GM19351 (cell line): Measurements from ENCODE around the gene ZNF765.
"Not testable (repeated sequence)": the region's sequence is repeated elsewhere in the genome, so short reads cannot be mapped to it uniquely, and the experiment has no call there.

Experiments used
- ATAC-seq: cut with Tn5 transposase; IDR thresholded peaks from one replicate; pipeline ENCODE4 v1.9.1; 2021; ENCODE audit warnings: mild to moderate bottlenecking, moderate library complexity; ENCODE audit not compliant: unreplicated experiment

The ZNF765 gene

DNA sequence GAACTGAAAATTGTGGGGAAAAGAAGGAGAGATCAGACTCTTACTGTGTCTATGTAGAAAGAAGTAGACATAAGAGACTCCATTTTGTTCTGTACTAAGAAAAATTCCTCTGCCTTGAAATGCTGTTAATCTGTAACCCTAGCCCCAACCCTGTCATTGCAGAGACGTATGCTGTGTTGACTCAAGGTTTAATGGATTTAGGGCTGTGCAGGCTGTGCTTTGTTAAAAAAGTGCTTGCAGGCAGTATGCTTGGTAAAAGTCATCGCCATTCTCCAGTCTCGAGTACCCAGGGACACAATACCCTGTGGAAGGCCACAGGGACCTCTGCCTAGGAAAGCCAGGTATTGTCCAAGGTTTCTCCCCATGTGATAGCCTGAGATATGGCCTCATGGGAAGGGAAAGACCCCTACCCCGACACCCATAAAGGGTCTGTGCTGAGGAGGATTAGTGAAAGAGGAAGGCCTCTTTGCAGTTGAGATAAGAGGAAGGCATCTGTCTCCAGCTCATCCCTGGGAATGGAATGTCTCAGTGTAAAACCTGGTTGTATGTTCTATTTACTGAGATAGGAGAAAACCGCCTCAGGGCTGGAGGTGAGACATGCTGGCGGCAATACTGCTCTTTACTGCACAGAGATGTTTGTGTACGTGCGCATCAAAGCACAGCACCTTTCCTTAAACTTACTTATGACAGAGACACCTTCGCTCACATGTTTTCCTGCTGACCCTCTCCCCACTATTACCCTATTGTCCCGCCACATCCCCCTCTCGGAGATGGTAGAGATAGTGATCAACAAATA is 25.8 kb downstream of the ZNF765 start:
- ATAC-seq = not testable (repeated sequence)

DNA sequence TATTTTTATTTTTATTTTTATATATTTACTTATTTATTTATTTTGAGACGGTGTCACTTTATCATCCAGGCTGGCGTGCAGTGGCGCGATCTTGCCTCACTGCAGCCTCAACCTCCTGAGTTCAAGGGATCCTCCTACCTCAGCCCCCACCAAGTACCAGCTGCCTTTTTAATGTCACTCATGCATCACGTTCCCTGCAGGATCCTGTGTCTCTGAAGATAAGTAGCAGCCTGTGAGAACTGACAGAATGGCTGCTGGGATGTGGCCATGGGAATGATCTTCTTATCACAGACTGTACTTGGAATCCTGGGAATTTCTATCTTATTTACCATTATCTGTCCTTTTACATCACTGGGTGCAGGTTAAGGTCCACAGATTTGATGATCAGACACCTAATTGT is 27.6 kb downstream of the ZNF765 start:
- ATAC-seq = no peak

GRCh38 chr19:53423074-53423473 is 28.1 kb downstream of the ZNF765 start:
- ATAC-seq = not testable (repeated sequence)

- not testable (repeated sequence) for ATAC-seq
Measured at GRCh38 chr19:53423680-53424079, 28.7 kb downstream of the ZNF765 start.

DNA sequence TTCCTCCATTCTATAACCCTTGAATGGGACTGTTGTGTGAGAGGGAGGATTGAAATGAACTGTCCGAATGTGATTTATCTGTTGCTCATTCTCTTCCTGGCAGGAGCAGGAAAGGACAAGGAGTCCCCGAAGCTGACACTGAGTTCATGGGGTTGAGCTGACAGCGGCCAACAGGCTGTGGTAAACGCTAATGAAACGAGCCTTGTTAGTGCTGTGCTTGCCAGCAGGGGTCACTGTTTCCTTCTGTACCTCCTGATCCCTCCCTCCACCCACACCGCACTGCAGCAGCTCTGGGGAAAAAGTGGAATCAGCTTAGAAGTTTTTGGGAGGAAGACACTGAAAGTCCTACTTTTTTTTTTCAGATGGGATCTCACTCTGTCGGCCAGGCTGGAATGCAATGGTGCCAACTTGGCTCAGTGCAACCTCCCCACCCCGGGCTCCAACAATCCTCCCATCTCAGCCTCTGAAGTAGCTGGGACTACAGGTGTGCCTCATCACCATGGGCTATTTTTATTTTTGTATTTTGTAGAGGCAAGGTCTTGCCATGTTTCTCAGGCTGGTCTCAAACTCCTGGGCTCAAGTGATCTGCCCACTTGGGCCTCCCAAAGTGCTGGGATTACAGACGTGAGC is 30.1 kb downstream of the ZNF765 start:
- ATAC-seq = no peak

GRCh38 chr19:53431399-53432087 is 36.6 kb downstream of the ZNF765 start, which contains the start of gene ZNF761:
ZNF761 (plus strand) TSS chr19:53431984; CDS start chr19:53447269, 15,285 bp downstream.
- ATAC-seq = peak; percentile 96

DNA sequence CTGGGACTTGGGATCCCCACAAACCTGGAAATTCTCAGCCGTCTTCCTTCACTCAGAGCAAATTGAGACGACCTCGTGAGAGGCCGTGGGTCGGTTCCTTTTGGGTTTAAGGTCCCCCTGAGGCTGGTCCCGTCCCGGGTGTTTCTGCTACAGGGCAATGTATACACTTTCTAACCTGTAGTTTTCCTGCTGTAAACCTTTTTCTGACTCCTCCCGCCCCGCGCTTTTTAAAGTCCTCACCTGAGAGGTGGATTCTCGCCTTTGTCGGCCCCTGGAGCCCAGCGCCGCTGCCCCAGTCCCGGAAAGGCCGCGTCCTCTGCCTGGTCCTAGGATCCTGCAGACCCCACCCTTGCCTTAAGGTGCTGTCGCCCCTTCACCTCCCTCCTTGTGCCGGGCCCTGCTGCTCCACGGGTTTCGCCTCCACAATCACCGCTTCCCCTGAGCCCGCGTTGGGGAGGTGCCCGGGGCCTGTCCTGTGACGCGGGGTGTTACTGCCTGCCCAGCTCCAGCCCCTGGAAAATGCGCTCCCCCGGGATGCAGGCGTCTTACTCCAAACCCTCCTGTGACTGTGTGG is 37.2 kb downstream of the ZNF765 start:
- ATAC-seq = peak; percentile 23

DNA sequence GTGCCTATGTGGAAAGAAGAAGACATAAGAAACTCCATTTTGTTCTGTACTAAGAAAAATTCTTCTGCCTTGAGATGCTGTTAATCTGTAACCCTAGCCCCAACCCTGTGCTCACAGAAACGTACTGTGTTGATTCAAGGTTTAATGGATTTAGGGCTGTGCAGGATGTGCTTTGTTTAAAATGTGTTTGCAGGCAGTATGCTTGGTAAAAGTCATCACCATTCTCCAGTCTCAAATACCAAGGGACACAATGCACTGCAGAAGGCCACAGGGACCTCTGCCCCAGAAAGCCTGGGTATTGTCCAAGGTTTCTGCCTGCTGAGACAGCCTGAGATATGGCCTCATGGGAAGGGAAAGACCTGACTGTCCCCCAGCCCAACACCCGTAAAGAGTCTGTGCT is 48.9 kb downstream of the ZNF765 start:
- not testable (repeated sequence) for ATAC-seq

DNA sequence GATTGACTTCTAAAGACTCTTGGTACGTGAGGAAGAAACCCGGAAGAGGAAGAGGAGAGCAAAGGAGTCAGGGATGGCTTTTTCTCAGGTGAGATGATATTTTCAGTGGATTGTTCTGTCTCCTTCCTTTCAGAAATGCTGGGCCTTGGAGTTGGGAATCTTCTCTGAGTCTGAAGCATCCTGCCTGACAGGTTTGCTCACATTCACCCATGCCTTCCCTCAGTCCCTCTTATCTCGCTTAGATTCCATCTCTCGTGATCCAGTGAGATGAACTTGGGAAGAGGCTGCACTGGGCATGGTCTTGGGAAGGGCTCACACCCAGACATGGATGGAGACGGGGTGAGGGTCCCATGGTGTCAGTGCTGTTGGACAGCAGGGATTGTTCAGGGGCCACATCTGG is 52.2 kb downstream of the ZNF765 start:
- ATAC-seq = not testable (repeated sequence)

DNA sequence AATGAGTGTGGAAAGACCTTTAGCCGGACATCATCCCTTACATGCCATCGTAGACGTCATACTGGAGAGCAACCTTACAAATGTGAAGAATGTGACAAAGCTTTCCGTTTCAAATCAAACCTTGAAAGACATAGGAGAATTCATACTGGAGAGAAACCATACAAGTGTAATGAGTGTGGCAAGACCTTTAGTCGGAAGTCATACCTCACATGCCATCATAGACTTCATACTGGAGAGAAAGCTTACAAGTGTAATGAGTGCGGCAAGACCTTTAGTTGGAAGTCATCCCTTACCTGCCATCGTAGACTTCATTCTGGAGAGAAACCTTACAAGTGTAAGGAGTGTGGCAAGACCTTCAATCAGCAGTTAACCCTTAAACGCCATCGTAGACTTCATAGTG is 60.9 kb downstream of the ZNF765 start:
- ATAC-seq = no peak

DNA sequence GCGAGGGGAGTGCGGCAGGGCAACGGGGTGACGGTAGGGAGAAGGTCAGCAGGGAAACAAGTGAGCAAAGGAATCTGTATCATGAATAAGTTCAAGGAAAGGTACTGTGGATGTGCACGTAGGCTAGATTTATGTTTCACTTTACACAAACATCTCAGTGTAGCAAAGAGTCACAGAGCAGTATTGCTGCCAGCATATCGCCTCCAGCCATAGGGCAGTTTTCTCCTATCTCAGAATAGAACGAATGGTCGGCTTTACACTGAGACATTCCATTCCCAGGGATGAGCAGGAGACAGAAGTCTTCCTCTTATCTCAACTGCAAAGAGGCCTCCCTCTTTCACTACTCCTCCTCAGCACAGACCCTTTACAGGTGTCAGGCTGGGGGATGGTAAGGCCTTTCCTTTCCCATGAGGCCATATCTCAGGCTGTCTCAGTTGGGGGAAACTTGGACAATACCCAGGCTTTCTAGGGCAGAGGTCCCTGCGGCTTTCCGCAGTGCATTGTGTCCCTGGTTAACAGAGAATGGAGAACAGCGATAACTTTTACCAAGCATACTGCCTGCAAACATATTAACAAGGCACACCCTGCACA is 65.3 kb downstream of the ZNF765 start:
- ATAC-seq = not testable (repeated sequence)

- ATAC-seq = no peak
Measured at GRCh38 chr19:53461866-53462265, 66.9 kb downstream of the ZNF765 start.

- no peak for ATAC-seq
Measured at GRCh38 chr19:53462861-53463260, 67.9 kb downstream of the ZNF765 start.

GRCh38 chr19:53463263-53463662 is 68.3 kb downstream of the ZNF765 start:
- ATAC-seq = no peak

- ATAC-seq = no peak
Measured at GRCh38 chr19:53466726-53467484, 72.0 kb downstream of the ZNF765 start.

DNA sequence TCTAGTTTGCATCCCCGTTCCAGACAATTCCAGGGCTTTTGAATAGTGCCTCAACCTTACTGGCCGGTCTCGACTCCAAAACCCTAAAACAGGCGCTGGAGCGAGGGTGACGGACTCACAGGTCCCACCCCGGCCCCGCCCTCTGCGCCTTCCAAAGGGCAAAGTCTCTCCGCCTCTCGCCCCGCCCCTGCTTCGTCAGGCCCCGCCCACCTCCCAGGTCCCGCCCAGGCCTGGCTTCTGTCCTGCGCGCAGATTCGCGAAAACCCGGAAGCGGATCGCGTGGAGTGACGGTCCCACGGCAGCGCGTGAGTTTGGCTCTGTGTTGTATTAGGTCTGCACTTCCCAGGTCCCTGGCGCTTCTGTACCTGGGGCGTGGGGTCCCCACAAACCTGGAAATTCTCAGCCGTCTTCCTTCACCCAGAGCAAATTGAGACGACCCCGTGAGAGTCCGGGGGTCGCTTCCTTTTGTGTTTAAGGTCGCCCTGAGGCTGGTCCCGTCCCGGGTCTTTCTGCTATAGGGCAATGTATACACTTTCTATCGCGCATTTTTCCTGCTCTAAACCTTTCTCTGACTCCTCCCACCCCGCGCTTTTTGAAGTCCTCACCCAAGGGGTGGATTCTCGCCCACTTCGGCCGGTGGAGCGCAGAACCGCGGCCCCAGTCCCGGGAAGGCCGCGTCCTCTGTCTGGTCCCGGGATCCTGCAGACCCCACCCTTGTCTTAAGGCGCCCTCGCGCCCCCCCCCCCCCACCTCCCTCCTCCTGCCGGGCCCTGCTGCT is 72.7 kb downstream of the ZNF765 start, which contains the start of gene ZNF813:
ZNF813 (plus strand) TSS at position 249 of the 778 bp plus-strand sequence. CDS start 16,090 bp downstream, outside the sequence.
- ATAC-seq = peak; percentile 90

DNA sequence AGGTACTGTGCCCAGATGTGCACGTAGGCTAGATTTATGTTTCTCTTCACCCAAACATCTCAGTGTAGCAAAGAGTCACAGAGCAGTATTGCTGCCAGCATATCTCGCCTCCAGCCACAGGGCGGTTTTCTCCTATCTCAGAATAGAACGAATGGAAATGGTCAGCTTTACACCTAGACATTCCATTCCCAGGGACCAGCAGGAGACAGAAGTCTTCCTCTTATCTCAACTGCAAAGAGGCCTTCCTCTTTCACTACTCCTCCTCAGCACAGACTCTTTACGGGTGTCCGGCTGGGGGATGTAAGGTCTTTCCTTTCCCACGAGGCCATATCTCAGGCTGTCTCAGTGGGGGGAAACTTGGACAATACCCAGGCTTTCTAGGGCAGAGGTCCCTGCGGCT is 73.7 kb downstream of the ZNF765 start:
- ATAC-seq = not testable (repeated sequence)

DNA sequence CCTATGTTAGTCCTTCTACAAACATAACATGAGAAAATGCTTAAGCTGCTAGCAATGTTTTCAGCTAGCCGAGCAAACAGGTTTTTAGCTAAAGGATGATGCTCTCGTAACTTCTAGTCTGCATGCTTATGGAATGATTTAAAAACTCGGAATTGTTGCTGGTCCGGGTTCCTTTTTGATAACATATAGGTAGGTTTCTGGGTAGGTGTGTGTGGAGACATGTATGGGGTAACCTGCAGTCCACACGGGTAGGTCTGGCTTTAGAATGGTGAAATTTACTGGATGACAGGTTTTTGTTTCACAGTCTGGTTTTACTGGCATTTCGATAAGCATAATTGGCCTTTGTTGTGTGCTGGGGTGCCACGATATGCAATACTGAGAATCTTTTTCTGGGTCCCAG is 77.0 kb downstream of the ZNF765 start:
- ATAC-seq = no peak

GRCh38 chr19:53474832-53475231 is 79.9 kb downstream of the ZNF765 start:
- not testable (repeated sequence) for ATAC-seq
